Epithelial cell of esophagus (primary cell): ENCODE measurements around the gene NRXN2.
A peak's percentile ranks its signal among the peaks of the same experiment; 100 is the strongest.

Source experiments
- DNase-seq: peaks from one replicate; pipeline ENCODE4 v3.0.0; 2010; ENCODE audit warnings: low read depth
- H3K4me3 ChIP-seq: 2 replicates; pipeline ENCODE4 v1.5.1; 2011; ENCODE audit warnings: mild to moderate bottlenecking, low read length, control low read depth
- TF ChIP-seq, protein P1 (sequence below): IDR thresholded peaks from 2 replicates; pipeline ENCODE4 v1.5.1; 2011; ENCODE audit warnings: low read depth, mild to moderate bottlenecking, low read length, control low read depth, inconsistent platforms; ENCODE audit not compliant: insufficient read depth; ENCODE audit errors: missing control alignments

The NRXN2 gene

DNA sequence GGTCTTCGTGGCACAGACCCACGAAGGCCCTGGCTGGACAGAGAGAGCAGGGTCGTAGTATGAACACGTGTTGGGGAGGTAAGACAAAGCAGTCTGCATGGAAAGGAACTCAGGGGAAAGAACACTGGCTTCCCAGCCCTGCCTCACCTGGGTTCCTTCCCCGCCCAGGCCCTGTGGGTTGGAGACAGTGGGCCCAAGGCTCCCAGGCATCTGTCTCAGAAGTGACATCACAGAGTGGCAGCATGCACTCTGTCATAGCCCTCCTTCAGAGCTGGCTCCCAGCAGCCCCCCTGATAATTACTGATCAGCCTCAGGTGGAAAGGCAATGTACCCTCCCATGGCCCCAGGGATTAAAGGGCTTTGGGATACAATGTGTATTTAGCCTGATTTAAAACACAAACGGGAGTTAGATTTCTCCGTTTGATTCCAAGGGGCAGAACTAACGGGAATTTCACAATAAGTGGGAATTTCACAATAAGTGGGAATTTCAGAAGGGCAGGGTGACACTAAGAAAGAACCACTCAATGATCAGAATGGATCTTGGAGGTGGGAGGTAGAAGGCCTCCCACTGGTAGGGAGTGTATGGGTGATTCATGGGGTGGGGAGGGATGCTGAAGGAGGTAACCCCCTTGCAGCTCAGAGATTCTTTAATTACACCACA is 66.9 kb downstream of the NRXN2 start:
- TF ChIP-seq, protein P1, sequence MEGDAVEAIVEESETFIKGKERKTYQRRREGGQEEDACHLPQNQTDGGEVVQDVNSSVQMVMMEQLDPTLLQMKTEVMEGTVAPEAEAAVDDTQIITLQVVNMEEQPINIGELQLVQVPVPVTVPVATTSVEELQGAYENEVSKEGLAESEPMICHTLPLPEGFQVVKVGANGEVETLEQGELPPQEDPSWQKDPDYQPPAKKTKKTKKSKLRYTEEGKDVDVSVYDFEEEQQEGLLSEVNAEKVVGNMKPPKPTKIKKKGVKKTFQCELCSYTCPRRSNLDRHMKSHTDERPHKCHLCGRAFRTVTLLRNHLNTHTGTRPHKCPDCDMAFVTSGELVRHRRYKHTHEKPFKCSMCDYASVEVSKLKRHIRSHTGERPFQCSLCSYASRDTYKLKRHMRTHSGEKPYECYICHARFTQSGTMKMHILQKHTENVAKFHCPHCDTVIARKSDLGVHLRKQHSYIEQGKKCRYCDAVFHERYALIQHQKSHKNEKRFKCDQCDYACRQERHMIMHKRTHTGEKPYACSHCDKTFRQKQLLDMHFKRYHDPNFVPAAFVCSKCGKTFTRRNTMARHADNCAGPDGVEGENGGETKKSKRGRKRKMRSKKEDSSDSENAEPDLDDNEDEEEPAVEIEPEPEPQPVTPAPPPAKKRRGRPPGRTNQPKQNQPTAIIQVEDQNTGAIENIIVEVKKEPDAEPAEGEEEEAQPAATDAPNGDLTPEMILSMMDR: no peak
- no peak overlapping the region for H3K4me3 ChIP-seq
- peak; percentile 36 for DNase-seq

DNA sequence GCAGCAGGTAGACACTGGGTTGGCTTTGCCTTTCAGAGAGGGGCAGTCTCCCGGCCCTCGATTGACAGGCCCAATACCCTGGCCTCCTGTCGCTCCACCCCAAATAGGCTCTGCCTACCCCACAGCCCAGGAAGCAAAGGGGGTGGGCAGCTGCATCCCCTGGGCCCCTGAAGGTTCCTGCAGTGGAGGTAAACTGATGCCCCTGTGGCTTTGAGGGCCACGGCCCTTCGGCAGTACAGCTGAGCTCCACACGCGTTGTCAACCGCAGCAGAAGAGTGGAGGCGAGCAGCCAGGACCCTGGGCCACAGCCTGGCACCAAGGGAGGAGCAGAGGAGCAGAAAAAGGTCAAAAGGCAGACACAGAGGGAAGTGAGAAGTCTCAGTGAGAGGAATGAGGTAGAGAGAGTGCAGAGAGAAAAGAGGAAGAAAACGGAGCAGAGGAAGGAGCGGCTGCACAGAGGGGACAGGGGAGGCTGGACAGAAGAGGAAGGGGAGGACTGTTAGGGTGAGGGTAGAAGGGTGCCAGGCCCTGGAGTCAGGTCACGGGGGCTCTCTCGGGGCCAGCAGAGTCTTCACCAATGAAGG is 67.9 kb downstream of the NRXN2 start:
- DNase-seq: no peak
- no peak overlapping the region for H3K4me3 ChIP-seq
- TF ChIP-seq, protein P1: no peak

DNA sequence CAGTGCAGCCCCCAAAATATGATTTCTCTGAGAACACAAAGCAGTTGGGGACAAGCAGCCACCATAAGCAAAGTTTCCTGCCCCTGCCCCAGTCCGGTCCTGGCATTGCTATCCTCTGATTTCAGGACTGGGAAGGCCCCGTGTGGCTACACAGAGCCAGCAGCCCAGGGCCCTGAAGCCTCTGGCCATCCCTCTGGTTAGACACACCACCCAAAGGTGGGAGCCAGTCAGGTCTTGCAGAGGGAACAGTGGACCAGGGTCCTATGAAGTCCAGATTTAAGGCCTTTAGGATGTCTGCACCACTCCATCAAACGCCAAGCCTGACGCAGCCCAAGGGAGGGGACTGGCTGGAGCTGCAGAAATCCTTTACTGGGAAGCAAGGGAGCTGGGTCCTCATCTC is 68.6 kb downstream of the NRXN2 start:
- no peak for DNase-seq
- H3K4me3 ChIP-seq: no peak overlapping the region
- TF ChIP-seq, protein P1: no peak

DNA sequence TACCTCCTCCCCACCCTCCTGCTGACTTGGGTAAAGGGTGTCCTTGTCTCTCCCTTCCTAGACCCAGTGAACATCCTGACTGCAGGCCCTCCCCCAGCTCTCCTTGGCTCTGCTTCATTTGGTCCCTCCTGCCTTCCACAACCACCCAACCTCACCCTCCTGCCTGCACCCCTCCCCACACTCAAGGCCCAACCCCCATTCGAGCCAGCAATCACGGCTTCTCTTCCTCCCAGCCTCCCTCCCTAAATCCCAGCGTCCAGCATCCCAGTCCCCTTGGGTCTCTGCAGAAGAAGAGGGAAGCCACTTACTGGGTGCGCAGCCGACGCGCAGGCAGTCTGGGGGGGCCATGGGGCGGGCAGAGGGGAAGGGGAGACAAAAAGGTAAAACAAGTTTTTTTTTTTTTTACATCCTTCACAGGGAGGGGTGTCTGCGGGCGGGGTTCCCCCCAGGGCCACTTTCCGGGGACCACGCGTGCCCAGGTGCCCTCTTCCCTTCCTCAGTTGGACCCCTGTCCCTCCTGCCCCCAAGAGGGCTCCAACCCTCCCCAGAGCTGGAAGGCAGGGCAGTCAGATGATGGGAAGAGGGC is 69.5 kb downstream of the NRXN2 start:
- no peak for DNase-seq
- no peak overlapping the region for H3K4me3 ChIP-seq
- TF ChIP-seq, protein P1: no peak

DNA sequence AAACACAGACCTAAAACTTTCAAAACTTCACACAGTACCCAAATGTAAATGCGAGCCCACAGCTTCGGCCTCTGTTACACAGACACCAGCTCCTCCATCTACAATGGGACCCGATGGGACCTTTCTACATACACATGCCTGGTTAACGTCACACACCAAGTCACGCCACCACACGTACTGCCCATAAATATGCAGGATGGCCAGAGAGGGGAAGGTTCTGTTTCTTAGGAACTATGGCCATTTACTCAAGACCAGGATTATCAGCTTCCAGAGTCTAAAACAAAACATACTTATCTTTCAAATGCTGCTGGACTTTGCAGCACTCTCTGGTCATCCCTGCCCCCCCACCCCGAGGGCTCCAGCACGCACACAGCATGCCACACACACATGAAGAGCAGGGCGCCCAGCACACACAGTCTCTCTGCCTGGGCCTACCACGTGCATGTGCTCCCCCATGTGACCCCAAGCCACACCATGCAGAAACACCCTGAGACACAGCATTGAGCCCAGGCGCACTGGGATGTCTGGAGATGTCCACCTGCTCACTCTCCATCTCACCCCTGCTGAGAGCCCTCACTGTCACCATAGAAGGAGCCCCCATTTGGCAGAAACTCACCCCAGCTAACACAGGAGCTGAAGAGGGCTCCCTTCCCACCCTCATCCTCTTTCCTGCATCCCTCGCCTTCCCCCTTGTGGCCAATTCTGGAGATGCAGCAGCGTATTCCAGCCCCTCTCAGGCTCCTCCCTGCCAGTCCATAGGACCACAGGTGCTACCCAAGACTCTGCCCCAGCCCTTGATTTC is 70.2 kb downstream of the NRXN2 start:
- TF ChIP-seq, protein P1: peak; percentile 97
- peak; percentile 72 for DNase-seq
- H3K4me3 ChIP-seq: no peak overlapping the region

DNA sequence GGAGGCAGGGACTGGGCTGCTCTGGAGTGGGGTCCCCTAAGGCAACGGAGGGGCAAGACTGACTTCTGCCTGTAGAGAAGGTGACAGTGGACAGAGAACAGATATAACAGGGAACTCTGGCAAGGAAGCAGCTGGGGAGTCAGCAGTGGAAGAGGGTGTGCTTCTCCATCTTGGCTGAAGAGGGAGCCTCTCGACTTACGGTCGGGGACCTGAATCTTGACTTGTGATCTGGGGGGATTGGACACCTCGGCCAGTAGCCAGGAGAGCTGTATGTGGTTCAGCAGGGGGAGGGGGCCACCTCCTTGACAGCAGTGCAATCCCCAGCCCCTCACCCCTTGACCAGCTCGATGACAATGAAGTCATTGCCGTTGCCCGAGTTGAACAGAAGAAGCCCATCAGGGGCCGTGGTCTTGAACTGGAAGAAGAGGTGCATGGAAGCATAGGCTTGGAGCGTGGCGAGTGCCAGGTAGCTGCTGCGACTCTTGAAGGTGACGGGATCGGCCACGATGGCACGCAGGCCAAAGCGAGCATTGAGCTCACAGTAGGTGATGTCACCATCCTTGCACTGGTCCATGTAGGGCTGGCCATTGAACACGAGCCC is 72.0 kb downstream of the NRXN2 start:
- TF ChIP-seq, protein P1: peak; percentile 78
- H3K4me3 ChIP-seq: no peak overlapping the region
- DNase-seq: peak; percentile 54
